Immature natural killer cell (primary cell): ENCODE measurements around the gene DIP2C. TPM values are rescaled to one million over a fixed set of nuclear protein-coding genes. Genes with fewer than 3 reads are reported as not detected.
"Not testable (repeated sequence)": the region's sequence is repeated elsewhere in the genome, so short reads cannot be mapped to it uniquely, and the experiment has no call there.

Experiments
- DNase-seq, 3 donors: peaks; one replicate each; pipeline ENCODE4 v3.0.0; 2022; ENCODE audit warnings: mixed read lengths in 1 of 3
- H3K27ac Mint-ChIP-seq, 6 donors: one replicate each; pipeline ENCODE4 v1.8.0; 2020; ENCODE audit warnings: mixed read lengths in 6 of 6, mild to moderate bottlenecking in 5 of 6, inconsistent platforms in 4 of 6, moderate library complexity in 3 of 6
- H3K27me3 Mint-ChIP-seq, 3 donors: one replicate each; pipeline ENCODE4 v1.8.0; 2020 to 2021; ENCODE audit warnings: low read depth in 3 of 3, mild to moderate bottlenecking in 3 of 3, mixed read lengths in 3 of 3, moderate library complexity in 3 of 3, inconsistent platforms in 1 of 3
- H3K36me3 Mint-ChIP-seq, 3 donors: one replicate each; pipeline ENCODE4 v1.8.0; 2020; ENCODE audit warnings: mixed read lengths in 3 of 3, inconsistent platforms in 2 of 3, mild to moderate bottlenecking in 2 of 3
- H3K4me1 Mint-ChIP-seq, 2 donors: one replicate each; pipeline ENCODE4 v1.8.0; 2020; ENCODE audit warnings: inconsistent platforms in 2 of 2, mild to moderate bottlenecking in 2 of 2, mixed read lengths in 2 of 2, moderate library complexity in 1 of 2
- H3K4me3 Mint-ChIP-seq, 5 donors: one replicate each; pipeline ENCODE4 v1.8.0; 2020; ENCODE audit warnings: mild to moderate bottlenecking in 5 of 5, mixed read lengths in 5 of 5, inconsistent platforms in 3 of 5, moderate library complexity in 3 of 5
- H3K9me3 Mint-ChIP-seq, 6 donors: one replicate each; pipeline ENCODE4 v1.8.0; 2020; ENCODE audit warnings: mild to moderate bottlenecking in 6 of 6, mixed read lengths in 6 of 6, inconsistent platforms in 4 of 6, moderate library complexity in 3 of 6
- polyA plus RNA-seq, 3 donors: library from polyadenylated mRNA; unstranded; fragments of 300-500 nt; fragmentation: Illumina TruSeq; gene quantifications; one replicate each; pipeline ENCODE4 v1.2.3, GENCODE V29; 2021

Gene DIP2C
- polyA plus RNA-seq, 3 donors from 2014 or later = 0.06 to 0.41 TPM; not detected in 1

- no peaks in the 10 kb centered on the region for H3K4me1 Mint-ChIP-seq
- no peak overlapping the region for H3K27ac Mint-ChIP-seq
- H3K36me3 Mint-ChIP-seq = no peaks in the 10 kb centered on the region
- no peak for DNase-seq
- no peak overlapping the region for H3K4me3 Mint-ChIP-seq
- peaks cover 2 to 15% (median 4%) of the 10 kb centered on the region in 3 donors for H3K27me3 Mint-ChIP-seq
- H3K9me3 Mint-ChIP-seq = peaks cover 0 to 5% (median 0%) of the 10 kb centered on the region in 6 donors
Measured at GRCh38 chr10:714214-714613, 24.7 kb upstream of the DIP2C start.

DNA sequence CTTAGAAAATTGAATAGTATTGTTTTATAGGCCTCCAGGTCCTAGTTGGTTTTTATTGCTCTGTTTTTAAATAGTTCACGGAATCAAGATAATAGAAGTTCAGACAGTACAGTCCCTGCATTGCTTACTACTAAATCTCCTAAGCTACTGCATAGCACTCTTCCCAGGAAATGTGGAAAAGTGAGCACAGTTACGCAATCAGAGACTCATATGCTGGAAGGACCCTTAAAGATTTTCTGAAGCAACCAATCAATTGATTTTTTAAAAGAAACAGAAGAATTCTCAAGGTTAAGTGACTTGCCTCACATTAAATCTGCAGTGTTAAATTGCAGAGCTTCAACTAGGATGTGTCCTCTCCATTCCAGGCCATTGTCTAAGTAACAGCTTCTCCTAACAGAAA, 23.1 kb upstream of the DIP2C start:
- no peak for DNase-seq
- H3K36me3 Mint-ChIP-seq = no peaks in the 10 kb centered on the region
- no peaks in the 10 kb centered on the region for H3K4me1 Mint-ChIP-seq
- peaks cover 0 to 17% (median 4%) of the 10 kb centered on the region in 3 donors for H3K27me3 Mint-ChIP-seq
- no peak overlapping the region for H3K4me3 Mint-ChIP-seq
- H3K9me3 Mint-ChIP-seq = peaks cover 0 to 5% (median 0%) of the 10 kb centered on the region in 6 donors
- H3K27ac Mint-ChIP-seq = no peak overlapping the region

DNA sequence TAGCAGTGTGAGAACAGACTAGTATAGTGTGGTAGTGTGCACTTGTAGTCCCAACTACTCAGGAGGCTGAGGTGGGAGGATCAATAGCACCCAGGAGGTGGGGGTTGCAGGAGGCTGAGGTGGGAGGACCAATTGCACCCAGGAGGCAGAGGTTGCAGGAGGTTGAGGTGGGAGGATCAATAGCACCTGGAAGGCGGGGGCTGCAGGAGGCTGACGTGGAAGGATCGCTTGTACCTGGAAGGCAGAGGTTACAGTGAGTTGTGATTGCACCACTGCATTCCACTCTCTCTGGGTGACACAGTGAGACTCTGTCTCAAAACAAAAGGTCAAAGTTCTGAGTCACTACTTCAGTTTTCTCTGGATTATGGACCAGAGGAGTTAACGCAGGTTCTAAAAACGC, 22.6 kb upstream of the DIP2C start:
- Mint-ChIP-seq H3K27me3 (peaks cover 0 to 22% (median 7%) of the 10 kb centered on the region in 3 donors), H3K9me3 (peaks cover 0 to 5% (median 0%) of the 10 kb centered on the region in 6 donors), H3K36me3 (no peaks in the 10 kb centered on the region), H3K4me1 (no peaks in the 10 kb centered on the region), H3K27ac (no peak overlapping the region), H3K4me3 (no peak overlapping the region)
- no peak for DNase-seq

GRCh38 chr10:707861-708260, 18.4 kb upstream of the DIP2C start:
- H3K36me3 Mint-ChIP-seq = no peaks in the 10 kb centered on the region
- no peak overlapping the region for H3K4me3 Mint-ChIP-seq
- H3K27ac Mint-ChIP-seq = no peak overlapping the region
- no peaks in the 10 kb centered on the region for H3K4me1 Mint-ChIP-seq
- peaks cover 0 to 3% (median 0%) of the 10 kb centered on the region in 6 donors for H3K9me3 Mint-ChIP-seq
- no peak for DNase-seq
- peaks cover 0 to 15% (median 3%) of the 10 kb centered on the region in 3 donors for H3K27me3 Mint-ChIP-seq

GRCh38 chr10:707456-707855, 18.0 kb upstream of the DIP2C start:
- H3K4me1 Mint-ChIP-seq = no peaks in the 10 kb centered on the region
- no peak overlapping the region for H3K27ac Mint-ChIP-seq
- peaks cover 0 to 5% (median 0%) of the 10 kb centered on the region in 6 donors for H3K9me3 Mint-ChIP-seq
- H3K4me3 Mint-ChIP-seq = no peak overlapping the region
- H3K36me3 Mint-ChIP-seq = no peaks in the 10 kb centered on the region
- peaks cover 0 to 17% (median 3%) of the 10 kb centered on the region in 3 donors for H3K27me3 Mint-ChIP-seq
- no peak for DNase-seq

DNA sequence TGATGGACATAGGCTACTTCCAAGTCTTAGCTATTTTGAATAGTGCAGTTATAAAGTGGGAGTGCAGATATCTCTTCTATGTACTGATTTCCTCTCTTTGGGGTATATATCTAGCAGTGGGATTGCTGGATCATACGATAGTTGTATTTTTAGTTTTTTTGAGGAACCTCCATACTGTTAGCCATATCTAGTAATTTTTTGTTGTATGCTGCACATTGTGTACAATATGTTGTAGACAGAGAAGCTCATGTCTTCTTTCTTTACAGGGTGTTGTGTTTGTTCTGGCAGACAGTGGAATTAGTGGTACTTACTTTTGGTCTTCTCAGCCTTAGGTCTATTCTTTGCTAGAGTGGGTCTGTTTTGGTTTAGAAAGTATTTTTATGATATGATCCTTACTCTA, 13.7 kb upstream of the DIP2C start:
- Mint-ChIP-seq H3K4me3 (no peak overlapping the region), H3K9me3 (peaks cover 0 to 7% (median 0%) of the 10 kb centered on the region in 6 donors), H3K27me3 (peaks cover 1 to 13% (median 11%) of the 10 kb centered on the region in 3 donors), H3K36me3 (no peaks in the 10 kb centered on the region), H3K27ac (no peak overlapping the region), H3K4me1 (no peaks in the 10 kb centered on the region)
- DNase-seq = no peak

DNA sequence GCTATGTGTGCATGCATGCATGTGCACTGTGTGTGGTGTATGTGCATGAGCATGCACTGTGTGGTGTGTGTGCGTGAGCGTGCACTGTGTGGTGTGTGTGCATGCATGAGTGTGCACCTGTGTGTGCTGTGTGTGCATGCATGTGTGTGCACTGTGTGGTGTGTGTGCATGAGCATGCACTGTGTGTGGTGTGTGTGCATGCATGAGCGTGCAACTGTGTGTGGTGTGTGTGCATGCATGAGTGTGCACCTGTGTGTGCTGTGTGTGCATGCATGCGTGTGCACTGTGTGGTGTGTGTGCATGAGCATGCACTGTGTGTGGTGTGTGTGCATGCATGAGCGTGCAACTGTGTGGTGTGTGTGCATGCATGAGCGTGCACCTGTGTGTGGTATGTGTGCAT, 10.7 kb upstream of the DIP2C start:
- H3K36me3 Mint-ChIP-seq, H3K27ac Mint-ChIP-seq, DNase-seq, H3K4me3 Mint-ChIP-seq, H3K9me3 Mint-ChIP-seq, H3K27me3 Mint-ChIP-seq, H3K4me1 Mint-ChIP-seq: not testable (repeated sequence)

- peaks cover 1 to 12% (median 7%) of the 10 kb centered on the region in 3 donors for H3K27me3 Mint-ChIP-seq
- no peaks in the 10 kb centered on the region for H3K36me3 Mint-ChIP-seq
- H3K4me1 Mint-ChIP-seq = no peaks in the 10 kb centered on the region
- no peak overlapping the region for H3K27ac Mint-ChIP-seq
- DNase-seq = no peak
- peaks cover 0 to 2% (median 0%) of the 10 kb centered on the region in 6 donors for H3K9me3 Mint-ChIP-seq
- H3K4me3 Mint-ChIP-seq = no peak overlapping the region
Measured at GRCh38 chr10:697097-697875, 7.8 kb upstream of the DIP2C start.

GRCh38 chr10:695396-695795, 5.9 kb upstream of the DIP2C start:
- H3K4me1 Mint-ChIP-seq = peaks cover 0 to 6% of the 10 kb centered on the region in 2 donors
- H3K36me3 Mint-ChIP-seq = no peaks in the 10 kb centered on the region
- H3K9me3 Mint-ChIP-seq = peaks cover 0 to 2% (median 0%) of the 10 kb centered on the region in 6 donors
- H3K27ac Mint-ChIP-seq = no peak overlapping the region
- H3K4me3 Mint-ChIP-seq = no peak overlapping the region
- H3K27me3 Mint-ChIP-seq = peaks cover 7 to 10% (median 8%) of the 10 kb centered on the region in 3 donors
- no peak for DNase-seq

DNA sequence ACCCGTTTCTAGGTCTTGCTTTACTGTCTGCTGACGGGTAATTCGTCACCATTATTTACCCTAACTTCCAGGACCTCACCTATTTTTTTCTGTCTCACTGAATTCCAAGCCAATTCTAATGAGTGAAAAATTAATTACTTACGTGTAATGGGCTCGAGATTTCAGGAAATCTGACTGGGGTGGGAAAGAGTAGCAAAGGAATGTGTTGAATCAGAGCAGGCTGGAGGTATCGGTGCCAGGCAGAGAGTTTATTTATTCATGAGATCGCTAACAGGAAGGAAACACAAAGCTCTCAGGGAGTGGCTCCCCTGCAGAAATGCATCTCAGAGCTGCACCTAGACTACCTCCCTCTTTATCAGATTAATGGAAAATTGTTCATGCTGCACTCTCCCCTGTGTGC, 4.0 kb upstream of the DIP2C start:
- Mint-ChIP-seq H3K27me3 (peaks cover 8 to 14% (median 9%) of the 10 kb centered on the region in 3 donors), H3K36me3 (no peaks in the 10 kb centered on the region), H3K27ac (no peak overlapping the region), H3K9me3 (peaks cover 0 to 3% (median 0%) of the 10 kb centered on the region in 6 donors), H3K4me1 (peaks cover 0 to 7% of the 10 kb centered on the region in 2 donors), H3K4me3 (no peak overlapping the region)
- no peak for DNase-seq

GRCh38 chr10:692682-693351, 3.3 kb upstream of the DIP2C start:
- no peak for DNase-seq
- no peaks in the 10 kb centered on the region for H3K36me3 Mint-ChIP-seq
- peaks cover 0 to 3% (median 0%) of the 10 kb centered on the region in 6 donors for H3K9me3 Mint-ChIP-seq
- no peak overlapping the region for H3K4me3 Mint-ChIP-seq
- no peak overlapping the region for H3K27ac Mint-ChIP-seq
- H3K4me1 Mint-ChIP-seq = peaks cover 0 to 7% of the 10 kb centered on the region in 2 donors
- peaks cover 9 to 14% (median 14%) of the 10 kb centered on the region in 3 donors for H3K27me3 Mint-ChIP-seq

DNA sequence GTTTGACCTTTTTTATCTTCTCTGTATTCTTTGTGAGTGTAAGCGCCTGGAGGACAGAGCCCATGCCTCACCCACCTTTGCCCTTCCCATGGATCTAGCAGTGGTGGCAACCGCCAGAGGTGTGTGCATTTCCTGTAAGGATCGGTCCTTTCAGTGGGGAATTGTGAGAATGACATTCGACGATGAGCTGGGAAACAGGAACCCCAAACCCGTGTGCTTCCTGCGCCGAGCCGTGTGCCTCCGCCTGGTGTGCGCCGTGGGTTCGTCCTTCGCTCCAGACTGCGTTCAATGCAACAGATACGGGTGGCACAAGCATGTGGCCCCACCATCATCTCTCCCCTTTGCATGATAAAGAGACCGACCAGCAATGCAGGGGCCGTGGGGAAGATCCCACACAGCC, 1.7 kb upstream of the DIP2C start:
- Mint-ChIP-seq H3K27me3 (peaks cover 9 to 18% (median 17%) of the 10 kb centered on the region in 3 donors), H3K9me3 (peaks cover 0 to 3% (median 0%) of the 10 kb centered on the region in 6 donors), H3K4me1 (peaks cover 0 to 12% of the 10 kb centered on the region in 2 donors), H3K4me3 (peak overlapping the region; percentile 12 to 68 (median 40)), H3K36me3 (no peaks in the 10 kb centered on the region), H3K27ac (no peak overlapping the region)
- DNase-seq = no peak

DNA sequence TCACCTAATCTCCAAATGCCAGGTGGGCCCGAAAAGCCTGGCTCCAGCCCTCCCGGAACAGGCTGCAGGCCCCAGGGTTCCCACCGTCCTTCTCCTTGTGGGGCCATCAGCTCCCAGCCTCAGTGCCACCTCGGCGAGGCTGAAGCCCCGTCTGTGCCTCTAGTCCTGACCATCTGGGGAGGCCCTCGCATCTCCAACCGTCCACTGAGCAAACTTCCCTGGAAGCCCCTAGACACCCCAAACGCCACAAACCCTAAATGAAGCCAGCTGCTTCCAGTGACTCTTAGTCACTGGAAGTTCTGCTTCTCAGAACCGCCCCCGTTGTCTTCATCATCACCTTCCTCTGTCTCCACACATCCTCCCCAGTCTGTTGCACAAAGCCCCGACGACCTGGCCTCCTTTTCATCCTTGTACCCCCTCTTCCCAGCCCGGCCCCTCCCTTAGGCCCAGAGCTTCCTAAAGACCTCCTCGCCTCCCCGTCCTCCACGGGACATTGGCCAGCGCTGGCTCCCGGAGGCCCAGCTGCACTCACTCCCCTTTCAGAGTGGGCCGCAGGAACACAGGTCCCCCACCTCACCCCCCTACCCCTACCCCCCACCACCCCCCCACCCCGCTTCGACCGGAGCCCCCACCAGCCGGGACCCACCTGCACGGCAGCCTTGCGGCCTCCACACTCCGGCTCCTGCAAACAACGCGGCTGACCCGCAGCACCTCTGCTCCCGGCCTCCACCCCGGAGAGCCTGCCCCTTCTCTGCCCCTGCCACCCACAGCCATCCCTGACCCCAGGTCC, 1.1 kb upstream of the DIP2C start:
- Mint-ChIP-seq H3K9me3 (peaks cover 0 to 3% (median 0%) of the 10 kb centered on the region in 6 donors), H3K27ac (no peak overlapping the region), H3K4me1 (peaks cover 0 to 12% of the 10 kb centered on the region in 2 donors), H3K27me3 (peaks cover 9 to 17% (median 17%) of the 10 kb centered on the region in 3 donors), H3K36me3 (no peaks in the 10 kb centered on the region), H3K4me3 (peak overlapping the region; percentile 53 to 76 (median 65))
- no peak for DNase-seq

GRCh38 chr10:689121-689451, 382 bp downstream of the DIP2C start:
- Mint-ChIP-seq H3K4me3 (no peak overlapping the region), H3K4me1 (peaks cover 0 to 12% of the 10 kb centered on the region in 2 donors), H3K9me3 (peaks cover 0 to 3% (median 0%) of the 10 kb centered on the region in 6 donors), H3K27ac (no peak overlapping the region), H3K27me3 (peaks cover 9 to 17% (median 17%) of the 10 kb centered on the region in 3 donors), H3K36me3 (no peaks in the 10 kb centered on the region)
- DNase-seq = no peak
